DOHH2 (cell line): ENCODE measurements around the gene SAMD4A.

Experiments used
- H3F3A ChIP-seq: fragments of 200-600 bp; sonication (generic), shearing (Covaris generic); 2 replicates; pipeline ENCODE4 v1.6.0; 2016; ENCODE audit warnings: antibody characterized with exemption, mild to moderate bottlenecking; ENCODE audit not compliant: control insufficient read depth, insufficient read depth
- H3K27ac ChIP-seq: fragments of 200-600 bp; sonication (generic); 2 replicates; pipeline ENCODE4 v1.5.1; 2014; ENCODE audit warnings: low read depth, mild to moderate bottlenecking, low read length, moderate library complexity
- H3K27me3 ChIP-seq: fragments of 200-600 bp; sonication (generic); 2 replicates; pipeline ENCODE4 v1.6.1; 2014; ENCODE audit warnings: mild to moderate bottlenecking, low read length, mixed read lengths; ENCODE audit not compliant: control insufficient read depth
- H3K36me3 ChIP-seq: fragments of 200-600 bp; sonication (generic); 2 replicates; pipeline ENCODE4 v1.6.1; 2014; ENCODE audit warnings: mild to moderate bottlenecking, low read length, moderate library complexity, mixed read lengths; ENCODE audit not compliant: control insufficient read depth
- H3K4me1 ChIP-seq: fragments of 200-600 bp; sonication (generic); 2 replicates; pipeline ENCODE4 v1.6.1; 2014; ENCODE audit warnings: mild to moderate bottlenecking, low read length, mixed read lengths; ENCODE audit not compliant: control insufficient read depth
- H3K4me2 ChIP-seq: fragments of 200-600 bp; sonication (generic); 2 replicates; pipeline ENCODE4 v1.6.0; 2014; ENCODE audit warnings: mild to moderate bottlenecking, low read length, moderate library complexity
- H3K4me3 ChIP-seq: fragments of 200-600 bp; sonication (generic); 2 replicates; pipeline ENCODE4 v1.5.1; 2014; ENCODE audit warnings: mild to moderate bottlenecking, low read length, mixed read lengths
- H3K79me2 ChIP-seq: fragments of 200-600 bp; sonication (generic); 2 replicates; pipeline ENCODE4 v1.6.1; 2014; ENCODE audit warnings: mild to moderate bottlenecking, low read length, mixed read lengths; ENCODE audit not compliant: control insufficient read depth
- H3K9me2 ChIP-seq: fragments of 200-600 bp; sonication (generic); replicated peaks from 2 replicates; pipeline ENCODE4 v1.6.1; 2014; ENCODE audit warnings: mild to moderate bottlenecking, low read length, mixed read lengths; ENCODE audit not compliant: control insufficient read depth
- H3K9me3 ChIP-seq: fragments of 200-600 bp; sonication (generic); 2 replicates; pipeline ENCODE4 v1.6.1; 2014; ENCODE audit warnings: antibody characterized with exemption, low read length, mixed read lengths; ENCODE audit not compliant: control insufficient read depth, insufficient read depth
- H4K20me1 ChIP-seq: fragments of 200-600 bp; sonication (generic); 2 replicates; pipeline ENCODE4 v1.6.0; 2014; ENCODE audit warnings: low read depth, mild to moderate bottlenecking, antibody characterized with exemption, low read length, moderate library complexity; ENCODE audit not compliant: control insufficient read depth, insufficient read depth
- CTCF ChIP-seq: fragments of 200-600 bp; sonication (generic); IDR thresholded peaks from one replicate; pipeline ENCODE4 v1.5.1; 2014; ENCODE audit warnings: antibody characterized with exemption, mild to moderate bottlenecking, low read depth, low read length; ENCODE audit not compliant: poor library complexity, severe bottlenecking
- EZH2phosphoT487 ChIP-seq: fragments of 200-600 bp; sonication (generic); IDR thresholded peaks from 2 replicates; pipeline ENCODE4 v1.6.1; 2017; ENCODE audit warnings: borderline replicate concordance, mild to moderate bottlenecking, antibody characterized with exemption, low read length, moderate library complexity, mixed read lengths

Gene SAMD4A

DNA sequence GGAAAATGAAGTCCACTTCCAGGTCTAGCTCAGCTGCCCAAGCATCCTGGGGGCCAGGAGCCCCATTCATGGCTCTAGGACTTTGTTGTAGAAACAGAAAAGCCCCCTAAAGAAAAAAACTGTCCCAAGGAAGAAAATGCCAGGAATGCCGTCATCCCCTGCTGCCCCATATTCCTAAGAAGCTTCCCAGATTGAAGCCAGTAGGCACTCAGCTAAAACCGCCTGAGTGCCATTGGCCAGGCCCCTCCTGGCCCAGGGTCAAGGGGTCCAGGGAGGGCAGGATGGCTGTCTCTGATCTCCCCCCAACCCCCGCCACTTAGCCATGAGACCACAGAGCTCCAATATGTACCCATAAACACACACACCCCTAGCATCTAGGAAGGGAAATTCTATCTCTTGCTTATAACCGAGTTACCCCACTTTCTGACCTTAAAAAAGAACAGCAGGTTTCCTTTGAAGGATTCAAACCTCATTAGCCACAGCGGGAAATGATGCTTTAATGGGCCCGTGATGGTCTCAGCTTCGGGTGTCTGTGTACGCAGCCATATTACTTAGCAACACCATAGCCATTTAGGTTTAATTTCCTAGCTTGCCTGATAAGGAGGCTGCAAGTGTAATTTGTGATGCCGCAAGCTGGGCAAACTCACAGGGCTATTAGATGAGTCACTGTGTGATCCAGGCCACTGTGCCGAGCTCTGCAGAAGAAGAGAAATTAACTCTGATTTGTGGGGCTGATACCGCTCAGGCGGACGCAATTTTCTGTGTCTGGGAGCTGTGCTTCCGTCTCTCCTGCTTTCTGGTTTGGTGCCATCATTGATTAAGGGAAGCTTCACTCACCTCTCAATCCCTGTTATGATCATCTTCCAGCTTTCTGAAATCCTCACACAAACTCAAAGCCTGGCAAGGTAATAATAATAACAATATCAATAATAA lies 251.5 kb downstream of the SAMD4A start:
- no peak overlapping the region for H3K4me3 ChIP-seq
- no peak overlapping the region for H3K4me2 ChIP-seq
- TF ChIP-seq CTCF: no peak
- no peak for TF ChIP-seq EZH2phosphoT487

GRCh38 chr14:54822685-54823084 lies 255.8 kb downstream of the SAMD4A start:
- TF ChIP-seq CTCF (no peak), EZH2phosphoT487 (no peak)
- Histone ChIP-seq H4K20me1 (no peaks in the 10 kb centered on the region), H3K27me3 (no peaks in the 10 kb centered on the region), H3K4me3 (no peak overlapping the region), H3K36me3 (no peaks in the 10 kb centered on the region), H3K27ac (no peak overlapping the region), H3K4me2 (no peak overlapping the region), H3K4me1 (peaks cover 3% of the 10 kb centered on the region), H3F3A (no peaks in the 10 kb centered on the region), H3K9me3 (peaks cover 7% of the 10 kb centered on the region; the same call in 1 of the 2 replicates), H3K79me2 (no peaks in the 10 kb centered on the region), H3K9me2 (no peaks in the 10 kb centered on the region)

More for the DNA sequence above, 251.5 kb downstream of the SAMD4A start:
- Histone ChIP-seq H3K9me3 (no peaks in the 10 kb centered on the region), H3F3A (no peaks in the 10 kb centered on the region), H3K79me2 (no peaks in the 10 kb centered on the region), H3K9me2 (no peaks in the 10 kb centered on the region), H3K27ac (no peak overlapping the region), H3K36me3 (no peaks in the 10 kb centered on the region), H3K27me3 (no peaks in the 10 kb centered on the region), H4K20me1 (no peaks in the 10 kb centered on the region), H3K4me1 (no peaks in the 10 kb centered on the region)

DNA sequence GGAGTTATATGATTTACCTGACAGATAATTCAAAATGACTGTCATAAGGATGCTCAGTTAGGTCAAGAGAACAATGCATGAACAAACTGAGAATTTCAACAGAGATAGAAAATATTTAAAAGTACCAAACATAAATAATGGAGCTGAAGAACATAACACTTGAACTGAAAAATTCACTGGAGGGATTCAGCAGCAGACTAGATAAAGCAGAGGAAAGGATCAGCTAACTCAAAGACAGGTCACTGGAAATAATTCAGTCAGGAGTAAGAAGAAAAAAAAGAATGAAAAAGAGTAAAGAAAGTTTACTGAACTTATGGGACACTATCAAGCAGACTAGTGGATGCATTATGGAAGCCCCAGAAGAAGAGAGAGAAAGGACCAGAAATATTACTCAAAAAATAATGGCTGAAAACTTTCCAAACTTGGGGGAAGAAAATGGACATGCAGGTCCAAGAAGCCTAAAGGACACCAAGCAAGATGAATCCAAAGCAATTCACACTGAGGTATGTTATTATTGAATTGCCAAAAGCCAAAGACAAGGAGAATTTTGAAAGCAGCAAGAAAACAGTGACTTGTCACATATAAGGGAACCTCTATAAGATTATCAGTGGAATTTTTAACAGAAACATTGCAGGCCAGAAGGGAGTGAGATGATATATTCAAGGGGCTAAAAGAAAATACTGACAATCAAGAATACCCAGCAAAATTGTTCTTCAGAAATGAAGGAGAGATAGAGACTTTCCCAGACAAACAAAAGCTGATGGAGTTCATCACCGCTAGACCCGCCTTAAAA lies 257.0 kb downstream of the SAMD4A start:
- no peaks in the 10 kb centered on the region for H3K27me3 ChIP-seq
- no peaks in the 10 kb centered on the region for H4K20me1 ChIP-seq
- no peak overlapping the region for H3K27ac ChIP-seq
- no peak overlapping the region for H3K4me2 ChIP-seq
- no peaks in the 10 kb centered on the region for H3K79me2 ChIP-seq
- H3F3A ChIP-seq: no peaks in the 10 kb centered on the region
- no peak overlapping the region for H3K4me3 ChIP-seq
- no peaks in the 10 kb centered on the region for H3K9me2 ChIP-seq
- H3K36me3 ChIP-seq: no peaks in the 10 kb centered on the region
- H3K4me1 ChIP-seq: peaks cover 15% of the 10 kb centered on the region
- peaks cover 7% of the 10 kb centered on the region; the same call in 1 of the 2 replicates for H3K9me3 ChIP-seq
- no peak for TF ChIP-seq CTCF
